ENCODE measurements around the gene GOLGA8B.
"Not testable (repeated sequence)": the region's sequence is repeated elsewhere in the genome, so short reads cannot be mapped to it uniquely, and the experiment has no call there.

The GOLGA8B gene

GRCh38 chr15:34578283-34578674 lies 5.2 kb downstream of the GOLGA8B start:
- Histone ChIP-seq H3K4me2 (ENCODE audit: low read length) (no peak overlapping the region), H3K4me1 (ENCODE audit: low read length) (peaks cover 7% of the 10 kb centered on the region), H3K79me2 (ENCODE audit: low read length) (peaks cover 89% of the 10 kb centered on the region), H3K27me3 (ENCODE audit: low read depth, low read length) (no peaks in the 10 kb centered on the region), H3K9me3 (ENCODE audit: insufficient read depth, low read length) (no peaks in the 10 kb centered on the region), H3K27ac (ENCODE audit: low read length) (no peak overlapping the region), H4K20me1 (ENCODE audit: insufficient read depth, low read length) (peaks cover 33% of the 10 kb centered on the region), H3K4me3 (ENCODE audit: low read length) (no peak overlapping the region), H2AFZ (ENCODE audit: low read depth, low read length) (no peak overlapping the region), H3K9ac (ENCODE audit: low read length) (no peak overlapping the region), H3K36me3 (replicated peaks; ENCODE audit: low read depth, low read length) (no peaks in the 10 kb centered on the region)
- TF ChIP-seq CTCF (IDR thresholded peaks at IDR 0.05; ENCODE audit: low read depth, low read length) (no peak), EZH2phosphoT487 (IDR thresholded peaks at IDR 0.05; ENCODE audit: low read depth) (no peak)

- H3K4me3 ChIP-seq (ENCODE audit: low read length); H3K4me2 ChIP-seq (ENCODE audit: low read length); H2AFZ ChIP-seq (ENCODE audit: low read depth, low read length); H3K9ac ChIP-seq (ENCODE audit: low read length); H3K36me3 ChIP-seq (replicated peaks; ENCODE audit: low read depth, low read length); H3K9me3 ChIP-seq (ENCODE audit: insufficient read depth, low read length); H3K27ac ChIP-seq (ENCODE audit: low read length); H3K27me3 ChIP-seq (ENCODE audit: low read depth, low read length); H3K4me1 ChIP-seq (ENCODE audit: low read length): not testable (repeated sequence)
- Histone ChIP-seq H4K20me1 (ENCODE audit: insufficient read depth, low read length) (peaks cover 33% of the 10 kb centered on the region), H3K79me2 (ENCODE audit: low read length) (peaks cover 84% of the 10 kb centered on the region)
Measured at GRCh38 chr15:34577658-34578282, 5.7 kb downstream of the GOLGA8B start.

- H3K9me3 ChIP-seq (ENCODE audit: insufficient read depth, low read length), result not testable (repeated sequence)
Measured at GRCh38 chr15:34575035-34575434, 8.4 kb downstream of the GOLGA8B start.

GRCh38 chr15:34572921-34573320 lies 10.5 kb downstream of the GOLGA8B start:
- H3K4me3 ChIP-seq (ENCODE audit: low read length); H2AFZ ChIP-seq (ENCODE audit: low read depth, low read length); H3K9ac ChIP-seq (ENCODE audit: low read length); H3K9me3 ChIP-seq (ENCODE audit: insufficient read depth, low read length); H3K4me2 ChIP-seq (ENCODE audit: low read length); H3K4me1 ChIP-seq (ENCODE audit: low read length); H3K36me3 ChIP-seq (replicated peaks; ENCODE audit: low read depth, low read length); H3K27ac ChIP-seq (ENCODE audit: low read length); H3K27me3 ChIP-seq (ENCODE audit: low read depth, low read length); H4K20me1 ChIP-seq (ENCODE audit: insufficient read depth, low read length): not testable (repeated sequence)
- H3K79me2 ChIP-seq (ENCODE audit: low read length), result peaks cover 48% of the 10 kb centered on the region

More at GRCh38 chr15:34575035-34575434, 8.4 kb downstream of the GOLGA8B start:
- H3K27me3 ChIP-seq (ENCODE audit: low read depth, low read length); H3K36me3 ChIP-seq (replicated peaks; ENCODE audit: low read depth, low read length); H3K4me2 ChIP-seq (ENCODE audit: low read length); H2AFZ ChIP-seq (ENCODE audit: low read depth, low read length); H3K4me3 ChIP-seq (ENCODE audit: low read length); H3K4me1 ChIP-seq (ENCODE audit: low read length); H3K27ac ChIP-seq (ENCODE audit: low read length); H3K9ac ChIP-seq (ENCODE audit: low read length): not testable (repeated sequence)
- peaks cover 65% of the 10 kb centered on the region for H3K79me2 ChIP-seq (ENCODE audit: low read length)
- peaks cover 13% of the 10 kb centered on the region for H4K20me1 ChIP-seq (ENCODE audit: insufficient read depth, low read length)

GRCh38 chr15:34572019-34572641 lies 11.3 kb downstream of the GOLGA8B start:
- not testable (repeated sequence) for H3K4me2 ChIP-seq (ENCODE audit: low read length); H3K27ac ChIP-seq (ENCODE audit: low read length); H3K9me3 ChIP-seq (ENCODE audit: insufficient read depth, low read length); H3K4me1 ChIP-seq (ENCODE audit: low read length); H3K9ac ChIP-seq (ENCODE audit: low read length); H3K4me3 ChIP-seq (ENCODE audit: low read length); H3K36me3 ChIP-seq (replicated peaks; ENCODE audit: low read depth, low read length); H4K20me1 ChIP-seq (ENCODE audit: insufficient read depth, low read length); H2AFZ ChIP-seq (ENCODE audit: low read depth, low read length); H3K27me3 ChIP-seq (ENCODE audit: low read depth, low read length)
- H3K79me2 ChIP-seq (ENCODE audit: low read length), result peaks cover 46% of the 10 kb centered on the region

- H3K79me2 ChIP-seq (ENCODE audit: low read length), result peaks cover 26% of the 10 kb centered on the region
- H3K36me3 ChIP-seq (replicated peaks; ENCODE audit: low read depth, low read length); H3K9ac ChIP-seq (ENCODE audit: low read length); H3K27me3 ChIP-seq (ENCODE audit: low read depth, low read length); H2AFZ ChIP-seq (ENCODE audit: low read depth, low read length); H3K4me3 ChIP-seq (ENCODE audit: low read length); H3K4me2 ChIP-seq (ENCODE audit: low read length); H3K4me1 ChIP-seq (ENCODE audit: low read length); H3K27ac ChIP-seq (ENCODE audit: low read length); H3K9me3 ChIP-seq (ENCODE audit: insufficient read depth, low read length); H4K20me1 ChIP-seq (ENCODE audit: insufficient read depth, low read length): not testable (repeated sequence)
Measured at GRCh38 chr15:34569670-34570396, 13.6 kb downstream of the GOLGA8B start.

GRCh38 chr15:34567174-34567573 lies 16.3 kb downstream of the GOLGA8B start:
- H3K4me2 ChIP-seq (ENCODE audit: low read length); H3K9ac ChIP-seq (ENCODE audit: low read length); H3K27ac ChIP-seq (ENCODE audit: low read length); H3K4me3 ChIP-seq (ENCODE audit: low read length); H4K20me1 ChIP-seq (ENCODE audit: insufficient read depth, low read length); H3K36me3 ChIP-seq (replicated peaks; ENCODE audit: low read depth, low read length); H3K27me3 ChIP-seq (ENCODE audit: low read depth, low read length); H3K4me1 ChIP-seq (ENCODE audit: low read length); H2AFZ ChIP-seq (ENCODE audit: low read depth, low read length); H3K9me3 ChIP-seq (ENCODE audit: insufficient read depth, low read length): not testable (repeated sequence)
- peaks cover 16% of the 10 kb centered on the region for H3K79me2 ChIP-seq (ENCODE audit: low read length)

- not testable (repeated sequence) for H3K4me2 ChIP-seq (ENCODE audit: low read length); H3K9me3 ChIP-seq (ENCODE audit: insufficient read depth, low read length); H3K36me3 ChIP-seq (replicated peaks; ENCODE audit: low read depth, low read length); H3K4me1 ChIP-seq (ENCODE audit: low read length); H3K27ac ChIP-seq (ENCODE audit: low read length); H2AFZ ChIP-seq (ENCODE audit: low read depth, low read length); H3K27me3 ChIP-seq (ENCODE audit: low read depth, low read length); H3K9ac ChIP-seq (ENCODE audit: low read length); H4K20me1 ChIP-seq (ENCODE audit: insufficient read depth, low read length); H3K79me2 ChIP-seq (ENCODE audit: low read length); H3K4me3 ChIP-seq (ENCODE audit: low read length)
Measured at GRCh38 chr15:34564711-34565110, 18.7 kb downstream of the GOLGA8B start.

All from OCI-LY3 (cell line).